H1 (cell line): ENCODE data around the gene GOLGA7B. TPM values are rescaled to one million over a fixed set of nuclear protein-coding genes. Genes with fewer than 3 reads are reported as not detected.

Experiments
- CEBPB ChIP-seq: IDR thresholded peaks from 2 replicates; pipeline ENCODE4 v1.6.1; 2012; ENCODE audit warnings: low read depth, low read length
- KDM1A ChIP-seq: fragments of 200-600, 300-600 bp; sonication (generic); IDR thresholded peaks from 2 replicates; pipeline ENCODE4 v1.7.1; 2016; ENCODE audit warnings: mild to moderate bottlenecking, low read length, borderline replicate concordance
- POLR2AphosphoS5 ChIP-seq: IDR thresholded peaks from 2 replicates; pipeline ENCODE4 v1.6.1; 2011; ENCODE audit warnings: low read depth, low read length
- SAP30 ChIP-seq: fragments of 300-600 bp; sonication (generic); IDR thresholded peaks from 2 replicates; pipeline ENCODE4 v1.7.1; 2012; ENCODE audit warnings: low read length, moderate library complexity, mild to moderate bottlenecking, inconsistent platforms; ENCODE audit not compliant: insufficient read depth, insufficient replicate concordance
- SUZ12 ChIP-seq: fragments of 200-600 bp; sonication (generic); IDR thresholded peaks from 2 replicates; pipeline ENCODE4 v1.6.1; 2012; ENCODE audit warnings: mild to moderate bottlenecking, inconsistent platforms, low read length, moderate library complexity, mixed read lengths
- TAF1 ChIP-seq: IDR thresholded peaks from 2 replicates; pipeline ENCODE4 v1.6.1; 2011; ENCODE audit warnings: mild to moderate bottlenecking, low read depth, low read length
- polyA plus RNA-seq, 7 experiments: library from polyadenylated mRNA; depleted of rRNA in 3 of 7; stranded (reverse) in 5 of 7; unstranded in 2 of 7; fragments of >200 nt in 5 of 7; fragments of 200-250 nt in 2 of 7; gene quantifications; 1 replicate in 5 of 7; 2 replicates in 1 of 7; 4 replicates in 1 of 7; pipeline versions ENCODE4 v1.2.1 to v1.2.3, GENCODE V29; 2011 to 2013; ENCODE audit warnings: missing spikeins in 2 of 7, mixed read lengths in 2 of 7
- total RNA-seq: library from RNA; stranded (reverse); fragmentation: NEBNext Ultra II Directional; extraction: Animal tissue kit (Norgen Biotek cat#: 25700); gene quantifications from 2 replicates; pipeline ENCODE4 v1.2.1, GENCODE V29; 2021
- TF ChIP-seq, protein P1 (sequence below), 3 experiments: IDR thresholded peaks; 1 replicate in 2 of 3; 2 replicates in 1 of 3; pipeline versions ENCODE4 v1.5.1 to v1.6.1; 2011; ENCODE audit warnings: low read length in 3 of 3, mild to moderate bottlenecking in 3 of 3, inconsistent platforms in 2 of 3, low read depth in 1 of 3, moderate library complexity in 1 of 3; ENCODE audit not compliant: insufficient read depth in 1 of 3; ENCODE audit errors: control extremely low read depth in 1 of 3

GOLGA7B gene
- total and polyA plus RNA-seq, 2 of the 8 experiments (the other 6 are each of a cell fraction or from before 2014, with no cell fraction given): 0.04 to 0.14 TPM

DNA sequence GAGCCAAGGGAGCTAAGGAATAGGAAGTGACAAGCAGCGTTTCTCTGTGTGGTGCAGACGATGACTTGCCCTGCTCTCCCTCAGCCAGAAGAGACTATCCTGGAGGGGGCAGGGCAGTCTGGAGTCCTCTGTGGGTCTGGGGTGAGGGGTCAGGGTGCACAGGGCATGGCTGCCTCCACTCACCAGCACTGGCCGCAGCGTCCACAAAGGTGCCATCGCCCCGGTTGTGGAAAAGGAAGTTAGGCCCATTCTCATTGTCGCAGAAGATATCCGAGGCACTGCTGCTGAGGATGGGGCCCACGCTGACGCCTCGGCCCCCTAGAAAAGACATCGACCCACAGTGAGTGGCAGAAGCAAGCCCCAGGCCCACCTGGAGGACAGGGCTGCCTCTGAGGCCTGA lies 58.2 kb downstream of the GOLGA7B start (continued):
- TF ChIP-seq SUZ12 (no peak), SAP30 (no peak), TAF1 (no peak), CEBPB (no peak), POLR2AphosphoS5 (no peak), KDM1A (no peak)
- TF ChIP-seq, protein P1, sequence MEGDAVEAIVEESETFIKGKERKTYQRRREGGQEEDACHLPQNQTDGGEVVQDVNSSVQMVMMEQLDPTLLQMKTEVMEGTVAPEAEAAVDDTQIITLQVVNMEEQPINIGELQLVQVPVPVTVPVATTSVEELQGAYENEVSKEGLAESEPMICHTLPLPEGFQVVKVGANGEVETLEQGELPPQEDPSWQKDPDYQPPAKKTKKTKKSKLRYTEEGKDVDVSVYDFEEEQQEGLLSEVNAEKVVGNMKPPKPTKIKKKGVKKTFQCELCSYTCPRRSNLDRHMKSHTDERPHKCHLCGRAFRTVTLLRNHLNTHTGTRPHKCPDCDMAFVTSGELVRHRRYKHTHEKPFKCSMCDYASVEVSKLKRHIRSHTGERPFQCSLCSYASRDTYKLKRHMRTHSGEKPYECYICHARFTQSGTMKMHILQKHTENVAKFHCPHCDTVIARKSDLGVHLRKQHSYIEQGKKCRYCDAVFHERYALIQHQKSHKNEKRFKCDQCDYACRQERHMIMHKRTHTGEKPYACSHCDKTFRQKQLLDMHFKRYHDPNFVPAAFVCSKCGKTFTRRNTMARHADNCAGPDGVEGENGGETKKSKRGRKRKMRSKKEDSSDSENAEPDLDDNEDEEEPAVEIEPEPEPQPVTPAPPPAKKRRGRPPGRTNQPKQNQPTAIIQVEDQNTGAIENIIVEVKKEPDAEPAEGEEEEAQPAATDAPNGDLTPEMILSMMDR (IDR thresholded peaks at IDR 0.05; ENCODE audit: control extremely low read depth in 1 of 3, insufficient read depth in 1 of 3, low read depth in 1 of 3, low read length in 3 of 3): no peak
